ENCODE results near the gene MARK1. TPM values are rescaled to one million over a fixed set of nuclear protein-coding genes. Genes with fewer than 3 reads are reported as not detected.

MARK1 gene
- total RNA-seq, 1 experiment from 2014 or later, result 17.8 TPM

- no CpG with 5 or more reads among the region's 2 CpGs for WGBS (ENCODE audit: extremely low coverage, insufficient read length, low lambda C conversion rate)
Observed at GRCh38 chr1:220551718-220552117, 23.8 kb downstream of the MARK1 start.

More at GRCh38 chr1:220551718-220552117, 23.8 kb downstream of the MARK1 start:
- H2BK15ac ChIP-seq (ENCODE audit: low read depth, low read length), result no peak overlapping the region
- no peaks in the 10 kb centered on the region for H4K20me1 ChIP-seq (ENCODE audit: control insufficient read depth, insufficient read depth, insufficient read length)
- no peak overlapping the region for H3K4me2 ChIP-seq (ENCODE audit: insufficient read depth, insufficient read length, low read length)
- H3K27ac ChIP-seq (ENCODE audit: insufficient read length, low read depth, low read length), result no peak overlapping the region
- no peak overlapping the region for H3K14ac ChIP-seq (ENCODE audit: insufficient read depth, low read length)
- peaks cover 6 to 11% of the 10 kb centered on the region in 2 experiments for H3K4me1 Mint-ChIP-seq
- no peak overlapping the region for H3K18ac ChIP-seq (ENCODE audit: insufficient read length, low read depth, low read length)
- no peak overlapping the region for H3K4ac ChIP-seq (ENCODE audit: low read depth, low read length)
- no peaks in the 10 kb centered on the region for H3K9me3 ChIP-seq (ENCODE audit: control insufficient read depth, low read depth, low read length)
- H2BK12ac ChIP-seq (ENCODE audit: insufficient read length, low read depth, low read length), result no peak overlapping the region
- H3K23me2 ChIP-seq (ENCODE audit: insufficient read length, low read depth, low read length, poor library complexity, severe bottlenecking), result no peaks in the 10 kb centered on the region
- DNase-seq, result no peak
- no peak overlapping the region for H4K91ac ChIP-seq (ENCODE audit: insufficient read length, low read depth, low read length)
- H3K27ac Mint-ChIP-seq, result no peak overlapping the region
- no peak for TF ChIP-seq CTCF (conservative IDR thresholded peaks at IDR 0.05)
- H3K27me3 ChIP-seq (ENCODE audit: insufficient read depth, low read length), result no peaks in the 10 kb centered on the region
- H3K9me3 Mint-ChIP-seq, result no peaks in the 10 kb centered on the region
- peaks cover 12% of the 10 kb centered on the region for H3K79me1 ChIP-seq (ENCODE audit: insufficient read depth, low read depth, low read length, poor library complexity, severe bottlenecking)
- no peak overlapping the region for H2AFZ ChIP-seq (ENCODE audit: low read length)
- no peak overlapping the region for H2BK120ac ChIP-seq (ENCODE audit: low read depth, low read length, poor library complexity, severe bottlenecking)
- no peak overlapping the region for H2BK5ac ChIP-seq (ENCODE audit: insufficient read length, low read length)
- no peaks in the 10 kb centered on the region for H3K27me3 Mint-ChIP-seq (ENCODE audit: low read depth)
- H3T11ph ChIP-seq (ENCODE audit: low read length), result no peak overlapping the region
- no peak overlapping the region for H3K23ac ChIP-seq (ENCODE audit: insufficient read length, low read depth, low read length)
- H4K5ac ChIP-seq (ENCODE audit: insufficient read length, low read depth, low read length), result no peak overlapping the region
- H3K79me2 ChIP-seq (ENCODE audit: insufficient read depth, low read length), result peaks cover 19% of the 10 kb centered on the region; the same call in 1 of the 2 replicates
- peaks cover 0 to 4% (median 3%) of the 10 kb centered on the region in 3 experiments; a peak in 3 of 7 replicates for H3K36me3 Mint-ChIP-seq (ENCODE audit: insufficient read depth in 1 of 3, low read depth in 3 of 3)
- H4K8ac ChIP-seq (replicated peaks; ENCODE audit: insufficient read length, low read depth, low read length), result no peak overlapping the region
- H3K4me3 Mint-ChIP-seq, result no peak overlapping the region
- no peak overlapping the region for H3K56ac ChIP-seq (ENCODE audit: insufficient read length, low read depth, low read length)
- no peaks in the 10 kb centered on the region for H3K4me1 ChIP-seq (ENCODE audit: insufficient read depth, low read length)
- H3K9ac ChIP-seq (ENCODE audit: extremely low read depth, insufficient read length, low read length), result no peak overlapping the region
- H2BK20ac ChIP-seq (ENCODE audit: low read depth, low read length, poor library complexity, severe bottlenecking), result no peak overlapping the region
- no peak overlapping the region for H2AK5ac ChIP-seq (ENCODE audit: insufficient read length, low read length)
